Ovary (tissue), 9 donors: ENCODE data around the gene NBEA. TPM values are rescaled to one million over a fixed set of nuclear protein-coding genes. Genes with fewer than 3 reads are reported as not detected.

Experiments
- DNase-seq, 5 donors: peaks; one replicate each; pipeline ENCODE4 v3.0.0-alpha.2; 2019 to 2020
- H3K27ac ChIP-seq, 2 donors: fragments of 200-600 bp; one replicate each; pipeline versions ENCODE4 v1.5.1 to v1.8.0; 2019 to 2022
- H3K27me3 ChIP-seq: fragments of 200-600 bp; one replicate; pipeline ENCODE4 v1.8.0; 2022
- H3K36me3 ChIP-seq: fragments of 200-600 bp; sonication (generic); one replicate; pipeline ENCODE4 v1.5.1; 2019
- H3K4me1 ChIP-seq: one replicate; pipeline ENCODE4 v1.8.1; 2013; ENCODE audit warnings: mild to moderate bottlenecking, moderate library complexity; ENCODE audit not compliant: insufficient read depth
- H3K4me3 ChIP-seq: fragments of 200-600 bp; sonication (generic); one replicate; pipeline ENCODE4 v1.5.1; 2017
- H3K9me3 ChIP-seq, 2 donors: fragments of 200-600 bp in 1 of 2; sonication (generic) in 1 of 2; one replicate each; pipeline versions ENCODE4 v1.5.1 to v1.8.1; 2013 to 2019; ENCODE audit warnings: mild to moderate bottlenecking in 1 of 2, moderate library complexity in 1 of 2
- EP300 ChIP-seq: sonication (generic); formaldehyde crosslinking; IDR thresholded peaks from one replicate; pipeline ENCODE4 v1.6.1; 2017; ENCODE audit warnings: antibody characterized with exemption
- POLR2A ChIP-seq: fragments of 450-650 bp; IDR thresholded peaks from one replicate; pipeline ENCODE4 v1.6.1; 2017; ENCODE audit warnings: antibody characterized with exemption, mild to moderate bottlenecking, moderate library complexity
- WGBS, 3 donors: extraction: QIAGEN DNeasy Blood & Tissue Kit in 1 of 3; methylation state at CpG; one replicate each; pipeline versions ENCODE4 v1.1.5 to v1.1.7; 2013 to 2017; 5-methylcytosine and 5-hydroxymethylcytosine counted together
- intact Hi-C, 4 donors: fragments of 100-400 bp; cut with DNase I; formaldehyde crosslinking; loops; one replicate each; pipeline versions ENCODE4 v1.11.0 to v1.15.1; 2022 to 2023
- polyA plus RNA-seq, 2 donors: library from polyadenylated mRNA; stranded (reverse); fragments of 200-250 nt in 1 of 2; fragments of 350-450 nt in 1 of 2; fragmentation: Illumina TruSeq in 1 of 2; extraction: RNeasy Lipid Tissue Mini Kit (QIAGEN cat#74804) in 1 of 2; gene quantifications; one replicate each; pipeline ENCODE4 v1.2.3, GENCODE V29; 2013 to 2014
- total RNA-seq, 7 donors: library from RNA; depleted of rRNA in 2 of 7; stranded (reverse); fragments of >200 nt in 2 of 7; fragmentation: NEBNext Ultra II Directional in 3 of 7; extraction: Animal tissue kit (Norgen Biotek cat#: 25700) in 3 of 7; gene quantifications; one replicate each; pipeline versions ENCODE4 v1.1.0 to v1.2.4, GENCODE V29; 2016 to 2023
- TF ChIP-seq, protein P1 (sequence below), 3 donors: fragments of 450-650 bp in 2 of 3; fragments of 200-600 bp in 1 of 3; IDR thresholded peaks; one replicate each; pipeline versions ENCODE4 v1.5.1 to v1.8.0; 2016 to 2022; ENCODE audit warnings: antibody characterized with exemption in 3 of 3, mild to moderate bottlenecking in 1 of 3
- donor health status: DM: no; HTN: no; CAD: no; lungs with moderate emphysema.
- donor health status: DM: no; HTN: no; CAD: no.
- donor health status: Bipolar disorder and iron deficiency.
- donor health status: DM: yes; HTN: yes; CAD: no.
- donor health status: DM: no; HTN: no; CAD: no.
- donor health status: DM: yes; HTN: yes; CAD: no.

NBEA gene
- total and polyA plus RNA-seq, 9 donors = 5.8 to 18.9 (median 16.0) TPM

DNA sequence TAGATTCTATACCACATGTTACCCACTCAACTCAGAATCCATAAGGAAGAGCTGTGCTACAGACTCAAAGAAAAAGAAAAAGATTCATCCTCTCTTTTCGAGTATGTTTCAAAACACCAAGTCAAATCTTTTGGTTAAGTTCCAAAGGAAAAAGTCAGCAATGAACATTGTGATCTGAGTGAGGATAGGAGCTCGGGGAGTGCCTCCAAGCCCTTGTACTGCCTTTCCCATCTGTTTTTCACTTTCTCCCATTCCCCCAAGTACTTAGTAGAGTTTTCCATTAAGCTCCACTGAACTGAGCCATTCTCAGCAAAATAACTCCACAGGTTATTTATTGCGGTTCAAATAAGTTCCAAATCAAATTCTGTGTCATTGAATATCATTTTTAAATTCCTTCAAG, 582.1 kb downstream of the NBEA start:
- DNase-seq = no peak
- Histone ChIP-seq H3K4me1 (no peaks in the 10 kb centered on the region), H3K27me3 (no peaks in the 10 kb centered on the region), H3K4me3 (no peak overlapping the region), H3K27ac (no peak overlapping the region), H3K9me3 (no peaks in the 10 kb centered on the region), H3K36me3 (no peaks in the 10 kb centered on the region)
- 61 to 86% (median 72%) methylated on average over 3 of the region's 3 CpGs for WGBS, 3 donors
- intact Hi-C loops = no loop called here
- TF ChIP-seq POLR2A = no peak

DNA sequence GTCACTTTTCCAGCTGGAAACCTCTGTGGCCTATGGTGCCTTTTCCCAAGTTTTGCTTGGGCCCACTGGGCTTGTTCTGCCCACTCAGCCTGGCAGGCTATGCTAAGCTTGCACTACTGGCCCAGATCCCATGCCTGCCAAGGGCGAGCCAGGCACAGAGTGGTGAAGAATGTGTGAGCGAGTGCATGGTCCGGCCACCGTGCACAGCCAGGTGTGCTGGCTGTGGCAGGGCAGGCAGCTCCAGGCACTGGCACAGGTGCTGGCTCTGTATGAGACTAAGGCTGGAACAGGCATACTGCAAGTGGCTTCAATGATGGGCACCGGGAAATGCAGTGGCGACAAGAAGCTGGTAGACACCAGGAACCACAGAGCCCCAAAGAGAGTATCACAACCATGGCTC, 584.5 kb downstream of the NBEA start:
- intact Hi-C loops = no loop called here
- H3K27ac ChIP-seq = no peak overlapping the region
- no peaks in the 10 kb centered on the region for H3K4me1 ChIP-seq
- no peaks in the 10 kb centered on the region for H3K36me3 ChIP-seq
- no peak overlapping the region for H3K4me3 ChIP-seq
- DNase-seq = no peak
- H3K9me3 ChIP-seq = no peaks in the 10 kb centered on the region
- TF ChIP-seq EP300 = no peak
- TF ChIP-seq POLR2A = no peak
- TF ChIP-seq, protein P1, sequence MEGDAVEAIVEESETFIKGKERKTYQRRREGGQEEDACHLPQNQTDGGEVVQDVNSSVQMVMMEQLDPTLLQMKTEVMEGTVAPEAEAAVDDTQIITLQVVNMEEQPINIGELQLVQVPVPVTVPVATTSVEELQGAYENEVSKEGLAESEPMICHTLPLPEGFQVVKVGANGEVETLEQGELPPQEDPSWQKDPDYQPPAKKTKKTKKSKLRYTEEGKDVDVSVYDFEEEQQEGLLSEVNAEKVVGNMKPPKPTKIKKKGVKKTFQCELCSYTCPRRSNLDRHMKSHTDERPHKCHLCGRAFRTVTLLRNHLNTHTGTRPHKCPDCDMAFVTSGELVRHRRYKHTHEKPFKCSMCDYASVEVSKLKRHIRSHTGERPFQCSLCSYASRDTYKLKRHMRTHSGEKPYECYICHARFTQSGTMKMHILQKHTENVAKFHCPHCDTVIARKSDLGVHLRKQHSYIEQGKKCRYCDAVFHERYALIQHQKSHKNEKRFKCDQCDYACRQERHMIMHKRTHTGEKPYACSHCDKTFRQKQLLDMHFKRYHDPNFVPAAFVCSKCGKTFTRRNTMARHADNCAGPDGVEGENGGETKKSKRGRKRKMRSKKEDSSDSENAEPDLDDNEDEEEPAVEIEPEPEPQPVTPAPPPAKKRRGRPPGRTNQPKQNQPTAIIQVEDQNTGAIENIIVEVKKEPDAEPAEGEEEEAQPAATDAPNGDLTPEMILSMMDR (IDR thresholded peaks at IDR 0.05) = no peak
- WGBS, 3 donors = 97 to 100% (median 100%) methylated on average over 3 to 6 of the region's 6 CpGs
- no peaks in the 10 kb centered on the region for H3K27me3 ChIP-seq

DNA sequence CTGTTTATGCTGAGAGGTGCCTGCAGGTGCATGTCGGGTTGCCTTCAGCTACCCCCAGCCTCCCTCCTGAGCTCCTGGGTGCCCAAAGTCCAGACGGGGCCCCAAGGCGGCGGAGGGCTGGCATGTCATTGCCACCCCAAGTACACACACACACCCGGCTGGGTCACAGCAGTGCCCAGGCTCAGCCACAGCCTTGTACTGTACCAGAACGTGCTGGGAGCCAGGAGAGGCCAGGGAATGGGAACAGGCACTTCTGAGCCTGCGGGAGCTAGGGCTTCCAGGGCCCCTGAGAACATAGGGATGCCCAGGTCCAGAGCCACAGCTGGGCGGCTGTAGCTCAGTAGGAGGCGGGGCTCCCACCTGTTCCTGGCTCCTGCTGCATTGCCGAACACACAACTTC, 585.4 kb downstream of the NBEA start:
- no peaks in the 10 kb centered on the region for H3K36me3 ChIP-seq
- H3K27me3 ChIP-seq = no peaks in the 10 kb centered on the region
- H3K4me1 ChIP-seq = no peaks in the 10 kb centered on the region
- TF ChIP-seq EP300 (no peak), POLR2A (no peak)
- TF ChIP-seq, protein P1 (IDR thresholded peaks at IDR 0.05) = no peak
- H3K9me3 ChIP-seq = no peaks in the 10 kb centered on the region
- WGBS, 3 donors = 95 to 97% (median 97%) methylated on average over 10 of the region's 10 CpGs
- no peak overlapping the region for H3K4me3 ChIP-seq
- no peak overlapping the region for H3K27ac ChIP-seq
- intact Hi-C loops = no loop called here
- no peak for DNase-seq

DNA sequence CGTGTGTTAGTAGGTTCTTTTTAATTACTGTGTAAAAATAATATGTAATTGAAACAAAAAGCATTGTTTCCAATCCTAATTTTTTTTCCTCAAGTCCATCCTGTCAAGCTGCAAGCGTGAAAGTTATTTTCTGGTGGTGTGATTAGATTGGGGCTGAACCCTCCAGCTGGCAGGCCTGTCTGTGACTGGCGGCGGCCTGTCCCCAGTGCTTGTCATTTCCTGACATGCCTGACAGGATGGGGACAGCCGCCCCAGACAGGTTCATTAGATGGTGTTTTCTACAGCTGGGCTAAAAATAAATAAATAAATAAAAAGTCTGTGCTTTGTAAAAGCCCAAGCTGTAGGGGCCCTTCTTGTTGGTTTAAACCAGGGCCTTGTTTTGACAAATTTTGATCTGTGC, 588.1 kb downstream of the NBEA start:
- 84 to 96% (median 88%) methylated on average over 5 of the region's 5 CpGs for WGBS, 3 donors
- Histone ChIP-seq H3K36me3 (no peaks in the 10 kb centered on the region), H3K9me3 (no peaks in the 10 kb centered on the region), H3K27me3 (no peaks in the 10 kb centered on the region), H3K4me1 (no peaks in the 10 kb centered on the region), H3K4me3 (no peak overlapping the region), H3K27ac (no peak overlapping the region)
- no peak for DNase-seq
- intact Hi-C loops = no loop called here
- TF ChIP-seq POLR2A = no peak
- TF ChIP-seq EP300 = no peak
- TF ChIP-seq, protein P1 (IDR thresholded peaks at IDR 0.05) = no peak

DNA sequence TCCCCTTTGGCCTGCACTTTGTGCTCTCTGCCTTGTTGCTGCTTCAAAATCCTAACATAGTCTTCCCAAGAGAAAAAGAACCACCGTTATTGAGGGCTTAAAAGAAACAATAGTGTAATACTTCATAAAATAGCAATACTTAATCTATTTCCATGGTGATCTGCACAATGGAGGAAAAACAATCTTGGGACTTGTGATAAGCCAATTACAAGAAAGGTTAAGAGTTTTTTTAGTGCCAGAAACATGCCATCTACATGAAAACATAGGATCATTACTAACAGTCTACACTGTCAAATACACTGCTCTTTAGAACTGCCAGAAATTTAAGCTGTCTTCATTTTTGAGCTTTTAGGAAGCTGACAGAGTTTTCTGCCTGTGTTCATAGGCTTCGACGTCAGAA, 588.5 kb downstream of the NBEA start:
- intact Hi-C loops = no loop called here
- Histone ChIP-seq H3K27ac (no peak overlapping the region), H3K4me1 (no peaks in the 10 kb centered on the region), H3K27me3 (no peaks in the 10 kb centered on the region), H3K9me3 (no peaks in the 10 kb centered on the region), H3K36me3 (no peaks in the 10 kb centered on the region), H3K4me3 (no peak overlapping the region)
- TF ChIP-seq EP300 = no peak
- no peak for TF ChIP-seq POLR2A
- TF ChIP-seq, protein P1 (IDR thresholded peaks at IDR 0.05) = no peak
- DNase-seq = no peak
- WGBS, 3 donors = 66 to 77% (median 70%) methylated on average over 3 of the region's 3 CpGs
